ENCODE results near the gene CCDC117.

The CCDC117 gene

DNA sequence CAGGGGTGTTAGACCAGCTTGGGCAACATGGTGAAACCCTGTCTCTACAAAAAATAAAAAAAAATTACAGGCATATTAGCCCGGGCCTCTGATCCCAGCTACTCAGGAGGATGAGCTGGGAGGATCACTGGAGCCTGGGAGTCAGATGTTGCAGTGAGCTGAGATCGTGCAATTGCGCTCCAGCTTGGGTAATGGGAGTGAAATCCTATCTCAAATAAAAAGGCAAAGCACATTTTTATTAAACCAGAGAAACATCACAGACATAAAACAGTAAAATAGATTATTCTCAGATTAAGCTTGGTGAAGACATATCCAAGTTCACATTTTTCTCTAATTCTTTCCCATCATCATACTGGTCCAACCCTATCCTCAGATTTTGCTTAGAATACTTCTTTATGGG is 57.9 kb downstream of the CCDC117 start:
- DNase-seq (ENCODE audit: low read depth): no peak

DNA sequence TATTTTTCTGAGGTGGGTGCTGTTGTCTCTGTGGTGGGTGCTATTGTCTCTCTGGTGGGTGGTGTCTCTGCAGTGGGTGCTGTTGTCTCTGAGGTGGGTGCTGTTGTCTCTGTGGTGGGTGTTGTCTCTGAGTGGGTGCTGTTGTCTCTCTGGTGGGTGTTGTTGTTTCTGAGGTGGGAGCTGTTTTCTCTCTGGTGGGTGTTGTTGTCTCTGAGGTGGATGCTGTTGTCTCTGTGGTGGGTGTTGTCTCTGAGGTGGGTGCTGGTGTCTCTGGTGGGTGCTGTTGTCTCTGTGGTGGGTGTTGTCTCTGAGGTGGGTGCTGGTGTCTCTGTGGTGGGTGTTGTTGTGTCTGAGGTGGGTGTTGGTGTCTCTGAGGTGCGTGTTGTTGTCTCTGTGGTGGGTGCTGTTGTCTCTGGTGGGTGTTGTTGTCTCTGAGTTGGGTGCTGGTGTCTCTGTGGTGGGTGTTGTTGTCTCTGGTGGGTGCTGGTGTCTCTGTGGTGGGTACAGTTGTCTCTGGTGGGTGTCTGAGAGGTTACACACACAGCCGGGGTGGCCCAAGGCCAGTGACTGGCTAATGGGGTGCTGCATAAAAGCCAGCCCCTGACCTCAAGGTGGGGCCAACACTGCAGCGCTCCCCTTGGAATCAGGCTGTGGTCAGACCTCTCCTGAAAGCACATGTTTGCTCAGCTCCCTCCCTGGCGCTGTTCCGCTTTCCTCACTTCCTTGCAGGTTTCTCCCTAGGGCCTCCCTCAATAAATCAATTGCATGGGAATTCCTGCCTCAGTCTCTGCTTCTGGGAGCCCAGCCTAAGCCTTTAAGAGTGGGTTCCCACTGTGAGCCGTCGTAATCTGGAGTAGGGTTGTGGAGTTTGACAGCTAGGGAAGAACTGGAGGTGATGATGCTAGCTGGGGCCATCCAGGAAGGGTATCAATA is 58.9 kb downstream of the CCDC117 start:
- DNase-seq (ENCODE audit: low read depth): no peak

DNA sequence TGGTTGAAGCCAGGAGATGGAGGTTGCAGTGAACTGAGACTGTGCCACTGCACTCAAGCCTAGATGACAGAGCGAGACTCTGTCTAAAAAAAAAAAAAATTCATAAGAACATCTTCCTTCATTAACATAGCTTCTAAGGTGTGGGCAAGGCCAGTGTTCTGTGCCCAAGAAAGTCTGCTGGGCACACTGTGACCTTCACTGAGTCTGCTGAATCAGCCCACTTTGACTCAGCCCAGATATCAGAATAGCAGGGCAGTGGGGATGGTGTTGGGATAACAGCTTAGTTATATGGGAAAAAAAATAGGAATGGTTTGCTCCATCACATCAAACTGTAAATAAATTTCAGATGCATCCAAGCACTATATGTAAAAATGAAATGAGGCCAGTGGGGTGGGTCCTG is 60.2 kb downstream of the CCDC117 start:
- no peak for DNase-seq (ENCODE audit: low read depth)

DNA sequence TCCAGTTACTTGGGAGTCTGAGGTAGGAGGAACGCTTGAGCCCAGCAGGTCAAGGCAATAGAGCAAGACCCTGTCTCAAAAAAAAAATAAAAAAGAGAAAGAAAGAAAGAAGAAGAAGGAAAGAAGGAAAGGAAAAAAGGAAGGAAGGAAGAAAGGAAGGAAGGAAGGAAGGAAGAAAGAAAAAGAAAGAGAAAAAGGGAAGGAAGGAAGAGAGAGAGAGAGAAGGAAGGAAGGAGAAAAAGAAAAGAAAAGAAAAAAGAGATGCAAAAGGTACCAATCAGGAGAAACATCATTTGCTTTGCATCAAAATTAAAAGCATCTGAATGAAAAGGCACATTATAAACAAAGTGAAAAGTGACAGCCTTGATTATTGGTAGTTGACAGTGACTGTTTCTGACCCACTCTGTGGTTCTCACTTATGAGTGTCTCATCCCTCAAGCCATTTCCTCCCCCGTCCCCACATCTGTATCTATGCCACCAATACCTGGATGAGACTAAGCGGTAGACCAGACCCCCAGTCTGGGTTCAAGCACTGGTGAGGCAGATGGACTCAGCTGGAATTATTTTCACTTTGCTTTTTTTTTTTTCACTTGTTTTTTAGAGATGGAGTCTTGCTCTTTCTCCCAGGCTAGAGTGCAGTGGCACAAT is 60.9 kb downstream of the CCDC117 start:
- no peak for DNase-seq (ENCODE audit: low read depth)

DNA sequence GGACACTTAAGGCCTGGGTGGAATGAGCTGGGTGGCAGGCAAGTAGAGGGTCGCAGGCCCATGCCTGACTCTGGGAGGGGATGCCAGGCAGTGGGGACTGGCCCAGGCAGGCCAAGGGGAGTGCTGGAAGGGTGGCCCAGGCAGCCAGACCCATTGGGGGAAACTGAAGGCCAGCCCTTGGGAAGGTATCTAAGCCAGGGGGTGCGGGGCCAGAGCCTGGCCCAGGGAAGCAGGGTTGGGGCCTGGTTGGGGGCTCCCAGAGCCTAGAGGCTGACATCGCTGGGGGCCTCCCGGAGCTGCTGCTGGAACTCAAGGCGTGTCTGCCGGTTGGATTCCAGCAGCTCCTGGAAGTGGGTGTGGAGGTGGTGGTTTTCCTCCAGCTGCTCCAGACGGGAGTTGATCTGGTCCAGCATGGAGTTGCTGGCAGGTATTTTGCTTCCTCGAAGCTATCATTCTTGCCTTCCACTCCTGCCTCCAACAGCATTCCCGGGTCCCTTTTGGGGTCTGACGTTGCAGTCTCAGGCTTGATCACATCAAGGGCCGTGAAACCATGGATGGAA is 63.2 kb downstream of the CCDC117 start:
- no peak for DNase-seq (ENCODE audit: low read depth)

DNA sequence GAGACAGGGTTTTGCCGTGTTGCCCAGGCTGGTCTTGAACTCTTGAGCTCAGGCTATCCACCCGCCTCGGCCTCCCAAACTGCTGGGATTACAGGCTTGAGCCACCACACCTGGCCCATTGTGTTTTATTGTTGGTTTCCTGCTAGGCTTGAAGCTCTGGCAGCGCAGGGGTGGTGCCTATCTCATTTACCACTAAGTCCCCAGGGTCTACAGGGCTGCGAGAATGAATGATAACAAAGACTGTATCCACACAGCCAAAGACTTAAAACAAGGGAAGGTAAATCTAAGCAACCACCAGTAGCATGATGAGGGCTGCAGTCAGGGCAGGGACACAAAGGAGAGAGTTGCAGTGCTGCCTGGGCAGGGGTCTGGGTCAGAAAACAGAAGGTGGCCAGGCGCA is 65.1 kb downstream of the CCDC117 start:
- DNase-seq (ENCODE audit: low read depth): no peak

Measured in stimulated activated CD8-positive, alpha-beta memory T cell treated with anti-CD3 and anti-CD28 coated beads, Interleukin-7, amount 100 ng/mL, for 24 hours (primary cell).